Psoas muscle (tissue), 8 donors: ENCODE results near the gene SMG6. TPM values are rescaled to one million over a fixed set of nuclear protein-coding genes. Genes with fewer than 3 reads are reported as not detected.
"Not testable (repeated sequence)": the region's sequence is repeated elsewhere in the genome, so short reads cannot be mapped to it uniquely, and the experiment has no call there.

ENCODE experiments used
- ATAC-seq, 4 donors: fragments of 200-7000 bp; cut with Tn5 transposase; one replicate each; pipeline ENCODE4 v1.9.1; 2020; ENCODE audit warnings: moderate library complexity in 3 of 4, mild to moderate bottlenecking in 2 of 4
- DNase-seq, 2 donors: peaks; one replicate each; pipeline ENCODE4 v3.0.0-alpha.2; 2020
- H3K27ac ChIP-seq: fragments of 200-600 bp; one replicate; pipeline ENCODE4 v1.8.0; 2022
- H3K27me3 ChIP-seq, 3 donors: fragments of 200-600 bp in 1 of 3; one replicate each; pipeline versions ENCODE4 v1.6.1 to v1.8.0; 2013 to 2022; ENCODE audit warnings: low read length in 2 of 3, mild to moderate bottlenecking in 2 of 3, moderate library complexity in 1 of 3; ENCODE audit not compliant: insufficient read depth in 3 of 3
- H3K36me3 ChIP-seq, 2 donors: fragments of 200-600 bp in 1 of 2; one replicate each; pipeline versions ENCODE4 v1.6.1 to v1.8.0; 2013 to 2022; ENCODE audit warnings: low read depth in 1 of 2, mild to moderate bottlenecking in 1 of 2, moderate library complexity in 1 of 2; ENCODE audit not compliant: insufficient read depth in 1 of 2
- H3K4me1 ChIP-seq: fragments of 200-600 bp; one replicate; pipeline ENCODE4 v1.8.0; 2022
- H3K4me3 ChIP-seq: fragments of 200-600 bp; one replicate; pipeline ENCODE4 v1.8.0; 2022; ENCODE audit warnings: mild to moderate bottlenecking
- H3K9me3 ChIP-seq: fragments of 200-600 bp; one replicate; pipeline ENCODE4 v1.8.0; 2022
- CTCF ChIP-seq: fragments of 200-600 bp; IDR thresholded peaks from one replicate; pipeline ENCODE4 v1.8.0; 2022; ENCODE audit warnings: antibody characterized with exemption
- WGBS, 3 donors: extraction: QIAGEN DNeasy Blood & Tissue Kit; methylation state at CpG; one replicate each; pipeline versions ENCODE4 v1.1.6 to v1.1.7; 2013; 5-methylcytosine and 5-hydroxymethylcytosine counted together
- intact Hi-C, 2 donors: fragments of 100-400 bp; cut with DNase I; formaldehyde crosslinking; loops; one replicate each; pipeline versions ENCODE4 v1.11.0 to v1.14.2; 2022
- polyA plus RNA-seq, 3 donors: library from polyadenylated mRNA; stranded (reverse); fragments of 200-250 nt; gene quantifications; one replicate each; pipeline ENCODE4 v1.2.3, GENCODE V29; 2013
- total RNA-seq, 4 donors: library from RNA; stranded (reverse); fragmentation: NEBNext Ultra II Directional in 2 of 4; extraction: Animal tissue kit (Norgen Biotek cat#: 25700) in 2 of 4; gene quantifications; one replicate each; pipeline versions ENCODE4 v1.2.1 to v1.2.4, GENCODE V29; 2021 to 2023
- donor health status: healthy with polysubstance abuse.
- donor health status: DM: no; HTN: no; CAD: no; lungs with moderate emphysema.
- donor health status: Bipolar disorder and iron deficiency.
- donor health status: healthy.
- donor health status: DM: yes; HTN: yes; CAD: no.
- donor health status: DM: no; HTN: no; CAD: no.
- donor health status: DM: no; HTN: no; CAD: no.
- donor health status: DM: yes; HTN: yes; CAD: no.

Gene SMG6
- total and polyA plus RNA-seq, 7 donors = 9.4 to 24.1 (median 16.3) TPM

DNA sequence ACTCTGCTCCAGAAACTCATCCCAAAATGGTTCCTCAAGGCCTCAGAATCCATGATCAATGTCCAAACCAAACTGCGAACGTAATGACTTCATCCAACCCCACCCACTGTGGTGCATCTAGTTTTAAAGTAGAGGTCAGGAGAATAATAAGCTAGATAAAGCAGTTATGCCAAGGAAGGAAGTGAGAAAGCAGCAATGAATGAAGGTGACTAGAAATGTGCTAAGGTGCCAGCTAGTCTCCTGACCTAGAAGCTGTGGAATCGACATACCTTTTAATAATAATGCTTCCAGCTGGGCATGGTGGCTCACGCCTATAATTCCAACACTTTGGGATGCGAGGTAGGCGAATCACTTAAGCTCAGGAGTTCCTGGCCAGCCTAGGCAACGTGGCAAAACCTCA, 99.2 kb downstream of the SMG6 start:
- intact Hi-C loops = no loop called here
- no peaks in the 10 kb centered on the region for H3K36me3 ChIP-seq
- no peak for DNase-seq
- no peaks in the 10 kb centered on the region for H3K27me3 ChIP-seq
- peaks cover 36% of the 10 kb centered on the region for H3K4me1 ChIP-seq
- no peak for ATAC-seq
- H3K27ac ChIP-seq = no peak overlapping the region
- WGBS, 3 donors = 77 to 93% (median 85%) methylated on average over 7 of the region's 7 CpGs
- no peak for TF ChIP-seq CTCF
- H3K9me3 ChIP-seq = no peaks in the 10 kb centered on the region
- no peak overlapping the region for H3K4me3 ChIP-seq

- TF ChIP-seq CTCF = no peak
- H3K27ac ChIP-seq = peak overlapping the region; percentile 13
- WGBS, 3 donors = 79 to 85% (median 84%) methylated on average over 3 of the region's 3 CpGs
Measured at GRCh38 chr17:2203818-2204217, 99.8 kb downstream of the SMG6 start.

GRCh38 chr17:2202996-2203575, 100.5 kb downstream of the SMG6 start:
- no peak overlapping the region for H3K4me3 ChIP-seq
- WGBS, 3 donors = 11 to 23% (median 21%) methylated on average over 3 of the region's 3 CpGs
- H3K27ac ChIP-seq = peak overlapping the region; percentile 13
- no peaks in the 10 kb centered on the region for H3K36me3 ChIP-seq
- DNase-seq (no peak), ATAC-seq (peak in 2 of 4 donors; percentile 22 to 53)
- H3K4me1 ChIP-seq = peaks cover 33% of the 10 kb centered on the region
- intact Hi-C loops = no loop called here
- no peaks in the 10 kb centered on the region for H3K27me3 ChIP-seq
- no peak for TF ChIP-seq CTCF
- no peaks in the 10 kb centered on the region for H3K9me3 ChIP-seq

More at GRCh38 chr17:2203818-2204217, 99.8 kb downstream of the SMG6 start:
- Histone ChIP-seq H3K36me3 (no peaks in the 10 kb centered on the region), H3K27me3 (no peaks in the 10 kb centered on the region), H3K9me3 (no peaks in the 10 kb centered on the region), H3K4me1 (peaks cover 36% of the 10 kb centered on the region), H3K4me3 (no peak overlapping the region)
- ATAC-seq (no peak), DNase-seq (no peak)
- intact Hi-C loops = no loop called here

GRCh38 chr17:2202302-2202995, 101.1 kb downstream of the SMG6 start:
- WGBS, 3 donors = 46 to 54% (median 51%) methylated on average over 5 of the region's 5 CpGs
- peak overlapping the region; percentile 13 for H3K27ac ChIP-seq
- no peak for TF ChIP-seq CTCF
- peaks cover 28% of the 10 kb centered on the region for H3K4me1 ChIP-seq
- no peaks in the 10 kb centered on the region for H3K36me3 ChIP-seq
- no peaks in the 10 kb centered on the region for H3K27me3 ChIP-seq
- ATAC-seq = peak in 3 of 4 donors; percentile 43 to 64 (median 46)
- DNase-seq = no peak
- H3K9me3 ChIP-seq = no peaks in the 10 kb centered on the region
- no peak overlapping the region for H3K4me3 ChIP-seq
- intact Hi-C loops = no loop called here

GRCh38 chr17:2199386-2199785, 104.2 kb downstream of the SMG6 start:
- WGBS, 3 donors = 94 to 97% (median 97%) methylated on average over 8 of the region's 8 CpGs
- not testable (repeated sequence) for DNase-seq, ATAC-seq

More at GRCh38 chr17:2199386-2199785, 104.2 kb downstream of the SMG6 start:
- H3K27ac ChIP-seq, H3K9me3 ChIP-seq, H3K36me3 ChIP-seq, H3K27me3 ChIP-seq, intact Hi-C loops, H3K4me3 ChIP-seq: not testable (repeated sequence)
- H3K4me1 ChIP-seq = peaks cover 31% of the 10 kb centered on the region
